H1 (cell line): Measurements from ENCODE around the gene GZMM. TPM values are rescaled to one million over a fixed set of nuclear protein-coding genes. Genes with fewer than 3 reads are reported as not detected.
A peak's percentile ranks its signal among the peaks of the same experiment; 100 is the strongest.

ENCODE experiments used
- ASH2L ChIP-seq: fragments of 200-600, 300-600 bp; sonication (generic); IDR thresholded peaks from one replicate; pipeline ENCODE4 v1.7.1; 2017; ENCODE audit warnings: low read length
- ATF2 ChIP-seq: IDR thresholded peaks from 2 replicates; pipeline ENCODE4 v1.6.1; 2012; ENCODE audit warnings: low read length, inconsistent platforms
- ATF3 ChIP-seq: IDR thresholded peaks from 2 replicates; pipeline ENCODE4 v1.6.1; 2011; ENCODE audit warnings: low read depth, mild to moderate bottlenecking, low read length; ENCODE audit not compliant: insufficient read depth
- BACH1 ChIP-seq: IDR thresholded peaks from 2 replicates; pipeline ENCODE4 v1.6.1; 2012; ENCODE audit warnings: low read length, improper control_type of control experiment
- BCL11A ChIP-seq, 2 experiments: IDR thresholded peaks; one replicate each; pipeline ENCODE4 v1.6.1; 2011; ENCODE audit warnings: low read depth in 2 of 2, low read length in 2 of 2, mild to moderate bottlenecking in 2 of 2
- CREB1 ChIP-seq: IDR thresholded peaks from 2 replicates; pipeline ENCODE4 v1.6.1; 2012; ENCODE audit warnings: inconsistent platforms
- HDAC2 ChIP-seq, 2 experiments: fragments of 300-600 bp in 1 of 2; sonication (generic) in 1 of 2; IDR thresholded peaks; 2 replicates each; pipeline ENCODE4 v1.6.1; 2011 to 2012; ENCODE audit warnings: low read depth in 2 of 2, low read length in 2 of 2, mild to moderate bottlenecking in 2 of 2, moderate library complexity in 2 of 2, borderline replicate concordance in 1 of 2, inconsistent platforms in 1 of 2
- KDM4A ChIP-seq: IDR thresholded peaks from one replicate; pipeline ENCODE4 v1.7.1; 2012; ENCODE audit warnings: low read depth, mild to moderate bottlenecking, moderate library complexity, low read length, inconsistent platforms; ENCODE audit not compliant: severe bottlenecking
- MAX ChIP-seq: IDR thresholded peaks from 2 replicates; pipeline ENCODE4 v1.6.1; 2012; ENCODE audit warnings: inconsistent platforms
- NANOG ChIP-seq: IDR thresholded peaks from 2 replicates; pipeline ENCODE4 v1.6.1; 2011; ENCODE audit warnings: low read length, low read depth, mild to moderate bottlenecking, inconsistent platforms; ENCODE audit not compliant: insufficient read depth, poor library complexity, severe bottlenecking
- NRF1 ChIP-seq: IDR thresholded peaks from 2 replicates; pipeline ENCODE4 v1.6.1; 2011; ENCODE audit warnings: mild to moderate bottlenecking, low read depth, low read length, improper control_type of control experiment
- PHF8 ChIP-seq: fragments of 200-600 bp; sonication (generic); conservative IDR thresholded peaks from 2 replicates; pipeline ENCODE4 v1.7.1; 2012; ENCODE audit warnings: low read depth, mild to moderate bottlenecking, inconsistent platforms, low read length, moderate library complexity
- POLR2A ChIP-seq, 2 experiments: IDR thresholded peaks; 1 replicate in 1 of 2; 2 replicates in 1 of 2; pipeline ENCODE4 v1.6.1; 2011; ENCODE audit warnings: low read depth in 2 of 2, low read length in 2 of 2, mild to moderate bottlenecking in 2 of 2; ENCODE audit errors: control extremely low read depth in 1 of 2
- POLR2AphosphoS5 ChIP-seq: IDR thresholded peaks from 2 replicates; pipeline ENCODE4 v1.6.1; 2011; ENCODE audit warnings: low read depth, low read length
- RBBP5 ChIP-seq: IDR thresholded peaks from 2 replicates; pipeline ENCODE4 v1.7.1; 2012; ENCODE audit warnings: low read depth, mild to moderate bottlenecking, inconsistent platforms, low read length, moderate library complexity, borderline replicate concordance
- SRF ChIP-seq: IDR thresholded peaks from 2 replicates; pipeline ENCODE4 v1.6.1; 2011; ENCODE audit warnings: mild to moderate bottlenecking, low read depth, low read length, moderate library complexity
- TAF1 ChIP-seq: IDR thresholded peaks from 2 replicates; pipeline ENCODE4 v1.6.1; 2011; ENCODE audit warnings: mild to moderate bottlenecking, low read depth, low read length
- TBP ChIP-seq: IDR thresholded peaks from 2 replicates; pipeline ENCODE4 v1.6.1; 2011; ENCODE audit warnings: low read depth, low read length, improper control_type of control experiment
- TEAD4 ChIP-seq: IDR thresholded peaks from 2 replicates; pipeline ENCODE4 v1.6.1; 2012; ENCODE audit warnings: low read depth, low read length, inconsistent platforms, mixed read lengths
- USF2 ChIP-seq: IDR thresholded peaks from 2 replicates; pipeline ENCODE4 v1.6.1; 2011; ENCODE audit warnings: low read length, improper control_type of control experiment
- YY1 ChIP-seq: IDR thresholded peaks from 2 replicates; pipeline ENCODE4 v1.6.1; 2011; ENCODE audit warnings: low read depth, mild to moderate bottlenecking, low read length
- ZNF274 ChIP-seq: IDR thresholded peaks from 2 replicates; pipeline ENCODE4 v1.7.0; 2012; ENCODE audit warnings: low read length, borderline replicate concordance; ENCODE audit errors: extremely low read depth
- polyA plus RNA-seq, 7 experiments: library from polyadenylated mRNA; depleted of rRNA in 3 of 7; stranded (reverse) in 5 of 7; unstranded in 2 of 7; fragments of >200 nt in 5 of 7; fragments of 200-250 nt in 2 of 7; gene quantifications; 1 replicate in 5 of 7; 2 replicates in 1 of 7; 4 replicates in 1 of 7; pipeline versions ENCODE4 v1.2.1 to v1.2.3, GENCODE V29; 2011 to 2013; ENCODE audit warnings: missing spikeins in 2 of 7, mixed read lengths in 2 of 7
- total RNA-seq: library from RNA; stranded (reverse); fragmentation: NEBNext Ultra II Directional; extraction: Animal tissue kit (Norgen Biotek cat#: 25700); gene quantifications from 2 replicates; pipeline ENCODE4 v1.2.1, GENCODE V29; 2021

Gene GZMM
- total and polyA plus RNA-seq, 2 of the 8 experiments (the other 6 are each of a cell fraction or from before 2014, with no cell fraction given): 0.09 to 0.32 TPM

- TF ChIP-seq KDM4A: peak; percentile 41
- peak; percentile 95 for TF ChIP-seq TBP
- peak; percentile 85 for TF ChIP-seq MAX
- TF ChIP-seq CREB1: peak; percentile 64
- peak; percentile 90 for TF ChIP-seq ATF3
- peak; percentile 98 for TF ChIP-seq TAF1
- TF ChIP-seq YY1: peak; percentile 84
- TF ChIP-seq PHF8: peak; percentile 91; the same call in 1 of the 2 replicates
- TF ChIP-seq ZNF274: no peak
- TF ChIP-seq TEAD4: peak; percentile 36; the same call in 1 of the 2 replicates
- peak; percentile 7; the same call in 1 of the 2 replicates for TF ChIP-seq ATF2
- TF ChIP-seq BACH1: no peak
- TF ChIP-seq HDAC2 (IDR thresholded peaks at IDR 0.05; ENCODE audit: borderline replicate concordance in 1 of 2, low read depth in 2 of 2, low read length in 2 of 2): no peak
- TF ChIP-seq USF2: peak; percentile 97
- TF ChIP-seq NRF1: peak; percentile 65
- TF ChIP-seq POLR2A (IDR thresholded peaks at IDR 0.05; ENCODE audit: control extremely low read depth in 1 of 2, low read depth in 2 of 2, low read length in 2 of 2): peak; percentile 95 to 98
- peak; percentile 56 for TF ChIP-seq NANOG
- TF ChIP-seq ASH2L: no peak
- no peak; the same call in 1 of the 2 replicates for TF ChIP-seq RBBP5
- TF ChIP-seq SRF: no peak
- no peak for TF ChIP-seq BCL11A (IDR thresholded peaks at IDR 0.05; ENCODE audit: low read depth in 2 of 2, low read length in 2 of 2)
- peak; percentile 94 for TF ChIP-seq POLR2AphosphoS5
Measured at GRCh38 chr19:572140-572742, 28.4 kb downstream of the GZMM start, which contains the start of gene BSG (continued).
